Endodermal cell (in vitro differentiated cells): ENCODE measurements around the gene GNAQ. TPM values are rescaled to one million over a fixed set of nuclear protein-coding genes. Genes with fewer than 3 reads are reported as not detected.
A peak's percentile ranks its signal among the peaks of the same experiment; 100 is the strongest.

Experiments used
- DNase-seq: peaks from one replicate; pipeline ENCODE4 v3.0.0-alpha.2; 2017
- H3K27ac ChIP-seq: 2 replicates; pipeline ENCODE4 v1.5.1; 2013; ENCODE audit warnings: mild to moderate bottlenecking, low read depth, low read length, moderate library complexity
- H3K27me3 ChIP-seq: 2 replicates; pipeline ENCODE4 v1.6.1; 2013; ENCODE audit warnings: mild to moderate bottlenecking, low read length, moderate library complexity; ENCODE audit not compliant: insufficient read depth, control insufficient read depth, poor library complexity, severe bottlenecking
- H3K36me3 ChIP-seq: 2 replicates; pipeline ENCODE4 v1.7.0; 2013; ENCODE audit warnings: mild to moderate bottlenecking, low read length, moderate library complexity; ENCODE audit not compliant: control insufficient read depth, insufficient read depth
- H3K4me1 ChIP-seq: one replicate; pipeline ENCODE4 v1.7.0; 2013; ENCODE audit warnings: low read length; ENCODE audit not compliant: control insufficient read depth, insufficient read depth
- H3K4me3 ChIP-seq: 2 replicates; pipeline ENCODE4 v1.5.1; 2013; ENCODE audit warnings: mild to moderate bottlenecking, low read length, moderate library complexity
- H3K9ac ChIP-seq: 2 replicates; pipeline ENCODE4 v1.6.1; 2013; ENCODE audit warnings: mild to moderate bottlenecking, low read length, moderate library complexity; ENCODE audit not compliant: poor library complexity, severe bottlenecking; ENCODE audit errors: extremely low read depth
- H3K9me3 ChIP-seq: 2 replicates; pipeline ENCODE4 v1.6.1; 2013; ENCODE audit warnings: mild to moderate bottlenecking, low read length, moderate library complexity; ENCODE audit not compliant: control insufficient read depth
- H3K27ac Mint-ChIP-seq: 2 replicates; pipeline ENCODE4 v1.8.0; 2020; ENCODE audit warnings: mixed read lengths
- H3K27me3 Mint-ChIP-seq: 2 replicates; pipeline ENCODE4 v1.8.0; 2021; ENCODE audit warnings: mild to moderate bottlenecking, mixed read lengths; ENCODE audit not compliant: insufficient read depth
- H3K36me3 Mint-ChIP-seq: 2 replicates; pipeline ENCODE4 v1.8.0; 2020; ENCODE audit warnings: low read depth, mixed read lengths
- H3K4me1 Mint-ChIP-seq: 2 replicates; pipeline ENCODE4 v1.8.0; 2020; ENCODE audit warnings: mixed read lengths
- H3K4me3 Mint-ChIP-seq: 2 replicates; pipeline ENCODE4 v1.8.0; 2020; ENCODE audit warnings: mild to moderate bottlenecking, moderate library complexity, mixed read lengths
- H3K9me3 Mint-ChIP-seq: 2 replicates; pipeline ENCODE4 v1.8.0; 2020; ENCODE audit warnings: mild to moderate bottlenecking, mixed read lengths
- CTCF ChIP-seq: fragments of 200-600 bp; sonication (generic); conservative IDR thresholded peaks from 2 replicates; pipeline ENCODE4 v1.5.0; 2021; ENCODE audit warnings: antibody characterized with exemption, mild to moderate bottlenecking
- whole genome bisulfite sequencing, 2 experiments: methylation state at CpG; one replicate each; pipeline versions ENCODE4 v1.1.5 to v1.1.7; 2013; ENCODE audit warnings: missing lambda C conversion rate in 2 of 2, mixed read lengths in 1 of 2; ENCODE audit not compliant: insufficient coverage in 1 of 2, insufficient read length in 1 of 2; 5-methylcytosine and 5-hydroxymethylcytosine counted together
- total RNA-seq, 2 donors: library from RNA; stranded (reverse); fragmentation: NEBNext Ultra II Directional in 1 of 2; extraction: Animal tissue kit (Norgen Biotek cat#: 25700) in 1 of 2; gene quantifications; 2 replicates in 1 of 2; 3 replicates in 1 of 2; pipeline ENCODE4 v1.2.1, GENCODE V29; 2021

GNAQ gene
- total RNA-seq, 2 donors from 2014 or later: 46.0 to 57.6 TPM

- H3K9ac ChIP-seq: no peak overlapping the region
- H3K4me1 ChIP-seq: peaks cover 10% of the 10 kb centered on the region
- no peak for TF ChIP-seq CTCF
- peak overlapping the region; percentile 59 for H3K27ac Mint-ChIP-seq
- H3K27ac ChIP-seq: no peak overlapping the region
- no peak overlapping the region for H3K4me3 ChIP-seq
- peak; percentile 64 for DNase-seq
- H3K4me3 Mint-ChIP-seq: no peak overlapping the region
- no peaks in the 10 kb centered on the region for H3K36me3 Mint-ChIP-seq
- H3K27me3 Mint-ChIP-seq: no peaks in the 10 kb centered on the region
- H3K9me3 ChIP-seq: no peaks in the 10 kb centered on the region
- WGBS, 2 experiments: 52% methylated on average over 2 of the region's 2 CpGs; no CpG with 5 or more reads in 1 of the 2 experiments
- no peaks in the 10 kb centered on the region for H3K27me3 ChIP-seq
- peaks cover 45% of the 10 kb centered on the region for H3K4me1 Mint-ChIP-seq
- peaks cover under 1% of the 10 kb centered on the region for H3K36me3 ChIP-seq
- no peaks in the 10 kb centered on the region for H3K9me3 Mint-ChIP-seq
Measured at GRCh38 chr9:77956555-77956954, 75.1 kb downstream of the GNAQ start.

- no peak for DNase-seq
- Histone ChIP-seq H3K27me3 (no peaks in the 10 kb centered on the region), H3K4me3 (no peak overlapping the region), H3K36me3 (peaks cover 4% of the 10 kb centered on the region), H3K27ac (no peak overlapping the region), H3K4me1 (no peaks in the 10 kb centered on the region), H3K9ac (no peak overlapping the region), H3K9me3 (no peaks in the 10 kb centered on the region)
- Mint-ChIP-seq H3K27me3 (no peaks in the 10 kb centered on the region), H3K27ac (no peak overlapping the region), H3K4me1 (peaks cover 39% of the 10 kb centered on the region), H3K36me3 (no peaks in the 10 kb centered on the region), H3K9me3 (no peaks in the 10 kb centered on the region), H3K4me3 (no peak overlapping the region)
- WGBS, 2 experiments: 86 to 100% methylated on average over 4 to 5 of the region's 5 CpGs
- TF ChIP-seq CTCF: no peak
Measured at GRCh38 chr9:77954666-77955015, 77.0 kb downstream of the GNAQ start.

- H3K9me3 Mint-ChIP-seq: no peaks in the 10 kb centered on the region
- H3K4me3 ChIP-seq: no peak overlapping the region
- WGBS, 2 experiments: 89 to 90% methylated on average over 6 of the region's 6 CpGs
- H3K27ac ChIP-seq: no peak overlapping the region
- peaks cover 39% of the 10 kb centered on the region for H3K4me1 Mint-ChIP-seq
- no peaks in the 10 kb centered on the region for H3K27me3 Mint-ChIP-seq
- H3K4me3 Mint-ChIP-seq: no peak overlapping the region
- DNase-seq: no peak
- H3K4me1 ChIP-seq: no peaks in the 10 kb centered on the region
- no peak for TF ChIP-seq CTCF
- H3K9ac ChIP-seq: no peak overlapping the region
- no peaks in the 10 kb centered on the region for H3K9me3 ChIP-seq
- no peaks in the 10 kb centered on the region for H3K27me3 ChIP-seq
- H3K36me3 Mint-ChIP-seq: no peaks in the 10 kb centered on the region
- no peak overlapping the region for H3K27ac Mint-ChIP-seq
- H3K36me3 ChIP-seq: peaks cover 4% of the 10 kb centered on the region
Measured at GRCh38 chr9:77954013-77954665, 77.5 kb downstream of the GNAQ start.
